GM23338 (cell line): ENCODE results near the gene ADD3. TPM values are rescaled to one million over a fixed set of nuclear protein-coding genes. Genes with fewer than 3 reads are reported as not detected.

Experiments used
- ATAC-seq: fragments of 200-7000 bp; cut with Tn5 transposase; 3 replicates; pipeline ENCODE4 v1.9.1; 2020
- DNase-seq: peaks from one replicate; pipeline ENCODE4 v3.0.0-alpha.2; 2015; ENCODE audit warnings: low spot score
- H2AFZ ChIP-seq: fragments of 200-600 bp; sonication (generic); 2 replicates; pipeline ENCODE4 v1.8.0; 2016; ENCODE audit warnings: antibody characterized with exemption, mild to moderate bottlenecking, moderate library complexity
- H3F3A ChIP-seq: fragments of 200-600 bp; sonication (generic); replicated peaks from 2 replicates; pipeline ENCODE4 v1.8.0; 2017; ENCODE audit warnings: antibody characterized with exemption, mixed run types, low read depth
- H3K27ac ChIP-seq: fragments of 200-600 bp; sonication (generic); 2 replicates; pipeline ENCODE4 v1.6.1; 2016; ENCODE audit warnings: low read depth
- H3K27me3 ChIP-seq: fragments of 200-600 bp; sonication (generic); 2 replicates; pipeline ENCODE4 v1.8.0; 2016; ENCODE audit warnings: mild to moderate bottlenecking, mixed run types, moderate library complexity; ENCODE audit not compliant: insufficient read depth
- H3K36me3 ChIP-seq: fragments of 200-600 bp; sonication (generic); 2 replicates; pipeline ENCODE4 v1.8.0; 2016; ENCODE audit warnings: mild to moderate bottlenecking; ENCODE audit not compliant: insufficient read depth
- H3K4me1 ChIP-seq: fragments of 200-600 bp; sonication (generic); 2 replicates; pipeline ENCODE4 v1.8.0; 2016; ENCODE audit warnings: mild to moderate bottlenecking, moderate library complexity; ENCODE audit not compliant: insufficient read depth
- H3K4me2 ChIP-seq: fragments of 200-600 bp; sonication (generic); 2 replicates; pipeline ENCODE4 v1.7.1; 2017; ENCODE audit warnings: mixed run types
- H3K4me3 ChIP-seq: fragments of 200-600 bp; sonication (generic); 2 replicates; pipeline ENCODE4 v1.6.1; 2016; ENCODE audit warnings: mixed run types
- H3K79me2 ChIP-seq: fragments of 200-600 bp; sonication (generic); replicated peaks from 2 replicates; pipeline ENCODE4 v1.8.0; 2017; ENCODE audit warnings: mild to moderate bottlenecking; ENCODE audit not compliant: insufficient read depth
- H3K9me2 ChIP-seq: fragments of 200-600 bp; sonication (generic); 2 replicates; pipeline ENCODE4 v1.8.0; 2017; ENCODE audit not compliant: insufficient read depth
- H4K20me1 ChIP-seq: fragments of 200-600 bp; sonication (generic); replicated peaks from 2 replicates; pipeline ENCODE4 v1.8.0; 2017; ENCODE audit warnings: mild to moderate bottlenecking; ENCODE audit not compliant: insufficient read depth
- H3K27ac Mint-ChIP-seq: 2 replicates; pipeline ENCODE4 v1.8.0; 2020; ENCODE audit warnings: inconsistent platforms, mild to moderate bottlenecking, moderate library complexity, mixed read lengths
- H3K27me3 Mint-ChIP-seq: 3 replicates; pipeline ENCODE4 v1.8.0; 2022; ENCODE audit warnings: low read depth, mild to moderate bottlenecking, moderate library complexity, mixed read lengths, inconsistent platforms; ENCODE audit not compliant: insufficient read depth, poor library complexity
- H3K36me3 Mint-ChIP-seq: 3 replicates; pipeline ENCODE4 v1.8.0; 2021; ENCODE audit warnings: low read depth, mild to moderate bottlenecking, inconsistent platforms, moderate library complexity, mixed read lengths
- H3K4me1 Mint-ChIP-seq: 3 replicates; pipeline ENCODE4 v1.8.0; 2020; ENCODE audit warnings: mild to moderate bottlenecking, inconsistent platforms, mixed read lengths
- H3K4me3 Mint-ChIP-seq: 3 replicates; pipeline ENCODE4 v1.8.0; 2021; ENCODE audit warnings: moderate library complexity, mild to moderate bottlenecking, inconsistent platforms, mixed read lengths
- H3K9me3 Mint-ChIP-seq: 3 replicates; pipeline ENCODE4 v1.8.0; 2020; ENCODE audit warnings: moderate library complexity, mild to moderate bottlenecking, inconsistent platforms, mixed read lengths
- CREB1 ChIP-seq: fragments of 250-450 bp; sonication (Bioruptor Pico); IDR thresholded peaks from 2 replicates; pipeline ENCODE4 v1.5.0; 2020; ENCODE audit warnings: low read depth, mild to moderate bottlenecking, moderate library complexity
- EZH2 ChIP-seq: fragments of 200-600 bp; sonication (generic); IDR thresholded peaks from one replicate; pipeline ENCODE4 v1.8.0; 2017; ENCODE audit warnings: antibody characterized with exemption, mild to moderate bottlenecking, low read depth; ENCODE audit not compliant: unreplicated experiment
- EZH2phosphoT487 ChIP-seq: fragments of 200-600 bp; sonication (generic); IDR thresholded peaks from one replicate; pipeline ENCODE4 v1.8.1; 2018; ENCODE audit warnings: antibody characterized with exemption; ENCODE audit not compliant: unreplicated experiment
- JUNB ChIP-seq: IDR thresholded peaks from one replicate; pipeline ENCODE4 v1.6.1; 2016; ENCODE audit warnings: antibody characterized with exemption; ENCODE audit not compliant: unreplicated experiment
- NANOG ChIP-seq: IDR thresholded peaks from 2 replicates; pipeline ENCODE4 v1.6.1; 2016; ENCODE audit warnings: antibody characterized with exemption, borderline replicate concordance
- POLR2AphosphoS5 ChIP-seq: IDR thresholded peaks from 2 replicates; pipeline ENCODE4 v1.6.1; 2016; ENCODE audit warnings: antibody characterized with exemption, low read depth
- STAT1 ChIP-seq: IDR thresholded peaks from one replicate; pipeline ENCODE4 v1.6.1; 2016; ENCODE audit warnings: antibody characterized with exemption; ENCODE audit not compliant: unreplicated experiment
- ZNF114 ChIP-seq: fragments of 250-450 bp; sonication (Bioruptor Pico); IDR thresholded peaks from 2 replicates; pipeline ENCODE4 v1.5.0; 2020; ENCODE audit warnings: mild to moderate bottlenecking, moderate library complexity
- ZNF331 ChIP-seq: fragments of 250-450 bp; sonication (Bioruptor Pico); IDR thresholded peaks from 2 replicates; pipeline ENCODE4 v1.5.0; 2020; ENCODE audit warnings: low read depth, mild to moderate bottlenecking, moderate library complexity
- ZNF462 ChIP-seq: fragments of 250-450 bp; sonication (Bioruptor Pico); IDR thresholded peaks from 2 replicates; pipeline ENCODE4 v1.5.0; 2020; ENCODE audit warnings: mild to moderate bottlenecking, moderate library complexity
- polyA plus RNA-seq: library from polyadenylated mRNA; unstranded; fragments of >200 nt; fragmentation: Nextera tagmentation; extraction: Ambion mirVana; gene quantifications from 2 replicates; pipeline ENCODE4 v1.2.1, GENCODE V29; 2016
- total RNA-seq: library from RNA; depleted of rRNA; stranded (reverse); fragments of >200 nt; shearing (Covaris generic); gene quantifications from 2 replicates; pipeline ENCODE4 v1.2.3, GENCODE V29; 2014
- TF ChIP-seq, protein P1 (sequence below): IDR thresholded peaks from one replicate; pipeline ENCODE4 v1.6.1; 2018; ENCODE audit warnings: antibody characterized with exemption; ENCODE audit not compliant: unreplicated experiment
- TF ChIP-seq, protein P2 (sequence below), 2 experiments: fragments of 200-600 bp in 1 of 2; sonication (generic) in 1 of 2; conservative IDR thresholded peaks; 2 replicates each; pipeline versions ENCODE4 v1.5.1 to v1.6.1; 2016 to 2017; ENCODE audit warnings: antibody characterized with exemption in 2 of 2, low read depth in 2 of 2, mild to moderate bottlenecking in 2 of 2, moderate library complexity in 1 of 2
- TF ChIP-seq, protein P3 (sequence below): IDR thresholded peaks from 2 replicates; pipeline ENCODE4 v1.6.1; 2016; ENCODE audit warnings: antibody characterized with exemption

ADD3 gene
- total and polyA plus RNA-seq, 2 experiments from 2014 or later, result 68.5 to 767 TPM

- TF ChIP-seq ZNF331, result no peak
- TF ChIP-seq CREB1 (CRISPR knock-in tag), result no peak
- TF ChIP-seq, protein P1, sequence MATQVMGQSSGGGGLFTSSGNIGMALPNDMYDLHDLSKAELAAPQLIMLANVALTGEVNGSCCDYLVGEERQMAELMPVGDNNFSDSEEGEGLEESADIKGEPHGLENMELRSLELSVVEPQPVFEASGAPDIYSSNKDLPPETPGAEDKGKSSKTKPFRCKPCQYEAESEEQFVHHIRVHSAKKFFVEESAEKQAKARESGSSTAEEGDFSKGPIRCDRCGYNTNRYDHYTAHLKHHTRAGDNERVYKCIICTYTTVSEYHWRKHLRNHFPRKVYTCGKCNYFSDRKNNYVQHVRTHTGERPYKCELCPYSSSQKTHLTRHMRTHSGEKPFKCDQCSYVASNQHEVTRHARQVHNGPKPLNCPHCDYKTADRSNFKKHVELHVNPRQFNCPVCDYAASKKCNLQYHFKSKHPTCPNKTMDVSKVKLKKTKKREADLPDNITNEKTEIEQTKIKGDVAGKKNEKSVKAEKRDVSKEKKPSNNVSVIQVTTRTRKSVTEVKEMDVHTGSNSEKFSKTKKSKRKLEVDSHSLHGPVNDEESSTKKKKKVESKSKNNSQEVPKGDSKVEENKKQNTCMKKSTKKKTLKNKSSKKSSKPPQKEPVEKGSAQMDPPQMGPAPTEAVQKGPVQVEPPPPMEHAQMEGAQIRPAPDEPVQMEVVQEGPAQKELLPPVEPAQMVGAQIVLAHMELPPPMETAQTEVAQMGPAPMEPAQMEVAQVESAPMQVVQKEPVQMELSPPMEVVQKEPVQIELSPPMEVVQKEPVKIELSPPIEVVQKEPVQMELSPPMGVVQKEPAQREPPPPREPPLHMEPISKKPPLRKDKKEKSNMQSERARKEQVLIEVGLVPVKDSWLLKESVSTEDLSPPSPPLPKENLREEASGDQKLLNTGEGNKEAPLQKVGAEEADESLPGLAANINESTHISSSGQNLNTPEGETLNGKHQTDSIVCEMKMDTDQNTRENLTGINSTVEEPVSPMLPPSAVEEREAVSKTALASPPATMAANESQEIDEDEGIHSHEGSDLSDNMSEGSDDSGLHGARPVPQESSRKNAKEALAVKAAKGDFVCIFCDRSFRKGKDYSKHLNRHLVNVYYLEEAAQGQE, result no peak
- no peak for TF ChIP-seq POLR2AphosphoS5
- TF ChIP-seq, protein P2, sequence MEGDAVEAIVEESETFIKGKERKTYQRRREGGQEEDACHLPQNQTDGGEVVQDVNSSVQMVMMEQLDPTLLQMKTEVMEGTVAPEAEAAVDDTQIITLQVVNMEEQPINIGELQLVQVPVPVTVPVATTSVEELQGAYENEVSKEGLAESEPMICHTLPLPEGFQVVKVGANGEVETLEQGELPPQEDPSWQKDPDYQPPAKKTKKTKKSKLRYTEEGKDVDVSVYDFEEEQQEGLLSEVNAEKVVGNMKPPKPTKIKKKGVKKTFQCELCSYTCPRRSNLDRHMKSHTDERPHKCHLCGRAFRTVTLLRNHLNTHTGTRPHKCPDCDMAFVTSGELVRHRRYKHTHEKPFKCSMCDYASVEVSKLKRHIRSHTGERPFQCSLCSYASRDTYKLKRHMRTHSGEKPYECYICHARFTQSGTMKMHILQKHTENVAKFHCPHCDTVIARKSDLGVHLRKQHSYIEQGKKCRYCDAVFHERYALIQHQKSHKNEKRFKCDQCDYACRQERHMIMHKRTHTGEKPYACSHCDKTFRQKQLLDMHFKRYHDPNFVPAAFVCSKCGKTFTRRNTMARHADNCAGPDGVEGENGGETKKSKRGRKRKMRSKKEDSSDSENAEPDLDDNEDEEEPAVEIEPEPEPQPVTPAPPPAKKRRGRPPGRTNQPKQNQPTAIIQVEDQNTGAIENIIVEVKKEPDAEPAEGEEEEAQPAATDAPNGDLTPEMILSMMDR (conservative IDR thresholded peaks at IDR 0.05; ENCODE audit: low read depth in 2 of 2), result no peak
- no peak for TF ChIP-seq EZH2
- TF ChIP-seq, protein P3, sequence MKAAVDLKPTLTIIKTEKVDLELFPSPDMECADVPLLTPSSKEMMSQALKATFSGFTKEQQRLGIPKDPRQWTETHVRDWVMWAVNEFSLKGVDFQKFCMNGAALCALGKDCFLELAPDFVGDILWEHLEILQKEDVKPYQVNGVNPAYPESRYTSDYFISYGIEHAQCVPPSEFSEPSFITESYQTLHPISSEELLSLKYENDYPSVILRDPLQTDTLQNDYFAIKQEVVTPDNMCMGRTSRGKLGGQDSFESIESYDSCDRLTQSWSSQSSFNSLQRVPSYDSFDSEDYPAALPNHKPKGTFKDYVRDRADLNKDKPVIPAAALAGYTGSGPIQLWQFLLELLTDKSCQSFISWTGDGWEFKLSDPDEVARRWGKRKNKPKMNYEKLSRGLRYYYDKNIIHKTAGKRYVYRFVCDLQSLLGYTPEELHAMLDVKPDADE, result no peak
- no peak for TF ChIP-seq ZNF462 (CRISPR knock-in tag)
- TF ChIP-seq EZH2phosphoT487, result no peak
- TF ChIP-seq STAT1, result no peak
- no peak for TF ChIP-seq NANOG
- TF ChIP-seq JUNB, result no peak
- TF ChIP-seq ZNF114, result no peak
- H3K9me2 ChIP-seq, result no peaks in the 10 kb centered on the region
- Mint-ChIP-seq H3K4me3 (no peak overlapping the region), H3K36me3 (no peaks in the 10 kb centered on the region), H3K9me3 (no peaks in the 10 kb centered on the region), H3K4me1 (peaks cover 21% of the 10 kb centered on the region), H3K27me3 (no peaks in the 10 kb centered on the region), H3K27ac (no peak overlapping the region)
- no peak overlapping the region for H3K4me2 ChIP-seq
- peaks cover 8% of the 10 kb centered on the region; the same call in 1 of the 2 replicates for H4K20me1 ChIP-seq
- no peak overlapping the region for H3K4me3 ChIP-seq
- H2AFZ ChIP-seq, result no peak overlapping the region
- peaks cover 65% of the 10 kb centered on the region for H3K79me2 ChIP-seq
- no peak overlapping the region for H3K27ac ChIP-seq
- no peaks in the 10 kb centered on the region for H3K27me3 ChIP-seq
- no peaks in the 10 kb centered on the region for H3F3A ChIP-seq
- peaks cover 23% of the 10 kb centered on the region for H3K4me1 ChIP-seq
- no peak for ATAC-seq
- no peak for DNase-seq
- H3K36me3 ChIP-seq, result no peaks in the 10 kb centered on the region
These were observed 57.5 kb downstream of the ADD3 start for GRCh38 chr10:110065269-110065668.
